HG03196 (cell line): ENCODE data around the gene GPR162.

Source experiments
- ATAC-seq: cut with Tn5 transposase; IDR thresholded peaks from one replicate; pipeline ENCODE4 v1.9.1; 2021; ENCODE audit not compliant: unreplicated experiment

The GPR162 gene

DNA sequence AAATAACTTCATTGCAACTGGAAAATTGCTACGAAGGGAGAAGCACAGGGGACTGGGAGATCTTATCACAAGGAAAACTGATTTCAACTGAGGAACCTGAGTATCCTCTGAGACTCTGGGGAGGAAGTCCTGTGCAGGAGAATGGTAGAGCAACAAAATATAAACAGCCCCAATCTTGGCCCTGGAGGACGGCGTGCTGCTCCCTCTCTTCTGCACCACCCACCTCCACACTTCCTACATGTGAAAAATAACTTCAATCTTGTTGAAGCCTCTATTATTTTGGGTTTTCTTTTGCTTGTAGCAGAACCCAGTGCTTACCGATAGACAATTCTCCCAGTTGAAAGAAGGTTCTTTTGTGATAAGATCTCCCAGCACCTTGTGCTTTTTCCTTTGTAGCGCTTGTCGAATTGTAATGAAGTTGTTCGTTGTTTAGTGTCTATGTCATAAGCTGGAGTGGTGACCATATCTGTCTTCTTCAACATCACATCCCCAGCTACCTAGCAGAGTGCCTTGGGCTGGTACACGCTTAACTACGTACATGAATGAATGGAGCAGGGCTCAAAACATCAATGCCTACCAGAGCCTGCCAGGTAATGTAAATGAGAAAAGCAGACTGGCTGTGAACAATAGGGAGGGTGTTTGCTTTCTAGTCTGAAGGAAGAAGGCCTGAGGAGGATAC is 35.1 kb upstream of the GPR162 start:
- ATAC-seq: no peak

DNA sequence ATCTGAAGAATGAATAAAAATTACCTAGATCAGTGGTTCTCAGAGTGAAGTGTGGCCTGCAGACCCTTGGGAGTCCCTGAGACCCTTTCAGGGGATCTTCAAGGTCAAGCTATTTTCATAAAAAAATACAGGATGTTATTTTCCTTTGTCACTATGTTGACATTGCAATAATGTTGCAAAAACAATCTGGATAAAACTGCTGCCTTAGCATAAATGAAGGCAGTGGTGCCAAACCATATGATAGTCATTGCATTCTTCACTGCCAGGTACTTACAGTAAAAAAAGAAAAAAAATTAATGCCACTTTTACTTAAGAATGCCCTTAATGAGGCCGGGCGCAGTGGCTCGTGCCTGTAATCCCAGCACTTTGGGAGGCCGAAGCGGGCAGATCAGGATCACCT is 34.3 kb upstream of the GPR162 start:
- ATAC-seq: no peak

DNA sequence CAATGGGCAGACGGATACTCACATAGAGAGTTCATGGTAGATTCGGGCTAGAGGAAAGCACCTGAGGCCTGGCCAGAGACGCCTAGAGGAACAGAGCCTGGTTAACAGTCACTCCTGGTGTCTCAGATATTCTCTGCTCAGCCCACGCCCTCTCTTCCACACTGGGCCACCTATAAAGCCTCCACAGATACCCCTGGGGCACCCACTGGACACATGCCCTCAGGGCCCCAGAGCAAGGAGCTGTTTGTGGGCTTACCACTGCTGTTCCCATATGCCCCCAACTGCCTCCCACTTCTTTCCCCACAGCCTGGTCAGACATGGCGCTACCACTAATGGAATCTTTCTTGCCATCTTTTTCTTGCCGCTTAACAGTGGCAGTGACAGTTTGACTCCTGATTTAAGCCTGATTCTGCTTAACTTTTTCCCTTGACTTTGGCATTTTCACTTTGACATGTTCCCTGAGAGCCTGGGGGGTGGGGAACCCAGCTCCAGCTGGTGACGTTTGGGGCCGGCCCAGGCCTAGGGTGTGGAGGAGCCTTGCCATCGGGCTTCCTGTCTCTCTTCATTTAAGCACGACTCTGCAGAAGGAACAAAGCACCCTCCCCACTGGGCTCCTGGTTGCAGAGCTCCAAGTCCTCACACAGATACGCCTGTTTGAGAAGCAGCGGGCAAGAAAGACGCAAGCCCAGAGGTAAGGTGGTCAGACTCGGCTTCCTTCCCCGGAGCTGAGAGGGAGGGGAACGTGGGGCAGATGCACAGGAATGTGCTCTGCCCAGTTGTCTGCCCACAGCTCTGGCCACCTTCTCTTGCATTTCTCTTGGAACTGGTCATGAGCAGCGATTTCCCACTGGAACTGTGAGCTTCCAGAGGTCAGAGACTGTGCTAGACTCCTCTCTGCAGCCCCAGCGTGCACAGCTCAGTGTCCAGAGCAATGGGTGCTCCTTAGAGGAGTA is 32.4 kb upstream of the GPR162 start, which contains the start of gene CD4:
TSS of gene CD4 (plus strand) at position 557 of the 953 bp plus-strand sequence. CDS start 10,611 bp downstream, outside the sequence.
- no peak for ATAC-seq

DNA sequence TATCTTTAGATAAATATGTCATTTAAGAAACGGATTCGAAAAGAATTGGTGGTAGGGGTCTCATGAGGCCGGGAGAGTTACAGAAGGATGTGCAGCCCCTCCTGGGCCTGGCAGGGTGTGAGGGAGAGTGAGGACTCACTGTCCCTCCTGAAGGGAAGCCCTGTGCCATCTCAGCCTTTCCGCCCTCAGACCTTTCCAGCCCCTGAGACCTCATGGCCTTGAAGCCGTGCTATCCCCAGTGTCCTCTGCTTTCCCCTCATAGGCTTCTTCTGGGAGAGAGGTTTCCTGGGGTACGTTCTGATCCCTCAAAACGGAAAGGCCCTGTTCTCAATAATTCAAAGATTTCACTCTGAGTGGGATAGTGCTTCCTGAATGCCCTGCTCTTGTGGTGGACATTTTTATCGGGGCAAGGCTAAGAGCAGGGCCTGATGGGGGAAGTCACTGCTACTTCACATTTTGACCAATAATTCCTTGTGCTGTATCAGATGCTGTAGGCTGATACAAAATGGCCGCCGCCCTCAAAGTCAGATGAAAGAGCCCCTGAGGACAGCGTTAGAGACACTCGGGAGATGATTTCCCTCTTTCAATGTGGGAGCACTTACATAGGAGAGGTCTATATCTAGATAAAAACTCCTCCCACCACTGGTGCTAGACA is 31.0 kb upstream of the GPR162 start:
- no peak for ATAC-seq

DNA sequence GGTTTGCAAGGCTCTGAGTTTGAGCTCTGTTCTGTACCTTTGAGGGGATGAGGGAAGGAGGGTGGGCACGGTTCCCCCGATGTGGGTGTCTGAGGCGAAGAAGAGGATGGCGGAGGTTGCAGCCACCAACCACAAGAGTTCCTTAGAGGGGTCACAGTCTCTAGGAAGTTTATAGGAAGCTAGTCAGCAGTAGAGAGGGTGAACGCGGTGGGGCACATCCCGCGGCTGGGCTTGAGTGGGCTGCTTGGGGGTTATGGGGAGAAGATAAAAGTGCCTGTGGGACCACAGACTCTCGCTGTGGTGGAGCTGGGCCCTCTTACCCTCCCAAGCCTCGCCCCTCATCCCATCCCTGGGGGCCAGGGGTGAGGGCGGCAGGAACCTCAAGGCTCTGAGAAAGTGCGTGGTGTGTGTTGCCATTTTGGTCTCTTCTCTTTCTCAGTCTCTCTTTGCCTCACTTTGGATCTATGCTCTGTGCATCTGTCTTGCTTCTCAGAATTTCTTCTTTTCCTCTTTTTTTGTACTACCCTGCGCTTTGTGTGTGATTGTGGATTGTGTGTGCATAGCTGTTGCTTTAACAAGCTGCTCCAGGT is 29.6 kb upstream of the GPR162 start:
- ATAC-seq: no peak

DNA sequence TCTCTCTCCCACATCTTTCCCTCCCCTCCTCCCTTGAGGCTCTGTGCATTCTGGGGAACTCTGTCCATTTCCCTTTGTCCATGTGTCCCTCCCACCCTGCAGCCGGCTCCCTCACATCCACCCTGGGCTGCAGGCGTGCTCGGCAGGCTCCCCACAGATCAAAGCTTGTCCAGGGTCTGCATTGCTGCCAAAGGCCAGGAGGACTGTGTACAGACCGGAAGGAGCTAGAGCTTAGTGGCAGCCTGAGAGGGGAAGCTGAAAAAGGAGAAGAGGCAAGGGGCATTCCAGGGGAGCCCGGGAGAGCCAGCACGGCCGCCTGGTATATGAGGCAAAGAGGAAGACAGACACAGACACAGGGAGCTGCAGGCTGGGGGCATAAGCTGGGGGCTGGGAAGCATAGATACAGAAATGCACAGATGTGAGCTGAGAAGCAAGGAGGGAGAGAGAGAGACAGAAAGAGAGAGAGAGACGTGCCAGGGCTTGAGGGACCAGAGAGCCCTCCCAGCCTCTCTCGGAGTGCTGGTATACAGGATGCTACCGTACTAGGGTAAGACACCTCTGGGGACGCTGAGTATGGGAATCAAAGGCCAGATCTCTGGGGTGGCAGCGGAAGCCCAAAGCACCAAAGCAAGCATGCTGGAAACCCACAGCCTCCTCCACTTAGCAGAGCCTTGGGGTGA is 29.0 kb upstream of the GPR162 start:
- ATAC-seq: no peak

DNA sequence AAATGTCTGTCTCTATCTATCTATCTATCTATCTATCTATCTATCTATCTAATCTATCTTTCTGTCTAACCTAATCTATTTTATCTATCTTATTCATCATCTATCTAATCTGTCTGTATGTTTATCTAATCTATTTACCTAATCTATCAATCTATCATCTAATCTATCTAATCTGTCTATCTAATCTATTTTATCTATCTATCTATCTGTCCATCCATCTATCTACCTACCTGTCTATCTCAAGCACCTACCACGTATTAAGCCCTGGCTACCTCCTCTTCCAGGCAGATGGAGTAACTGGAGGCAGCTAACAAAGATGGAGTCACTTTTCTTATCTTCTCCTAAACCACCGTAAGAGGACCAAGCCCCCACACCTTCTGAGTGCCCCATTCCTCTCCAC is 26.5 kb upstream of the GPR162 start:
- ATAC-seq: no peak

DNA sequence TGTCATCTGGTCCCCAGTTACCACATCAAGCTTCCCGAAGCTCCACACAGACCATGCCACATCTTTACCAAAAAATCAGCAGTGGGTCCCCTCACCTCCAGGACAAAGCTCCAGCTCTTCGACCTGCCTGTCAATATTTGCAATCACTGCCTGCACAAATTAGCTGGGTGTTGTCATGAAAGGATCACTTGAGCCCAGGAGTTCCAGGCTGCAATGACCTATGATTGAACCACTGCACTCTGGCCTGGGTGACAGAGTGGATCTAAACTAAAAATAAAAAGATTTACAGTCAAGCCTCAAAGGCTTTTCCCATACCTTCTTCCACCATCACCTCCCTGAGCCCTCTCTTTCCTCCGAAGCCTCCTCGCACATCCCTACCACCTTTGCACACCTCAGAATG is 25.0 kb upstream of the GPR162 start:
- ATAC-seq: no peak

DNA sequence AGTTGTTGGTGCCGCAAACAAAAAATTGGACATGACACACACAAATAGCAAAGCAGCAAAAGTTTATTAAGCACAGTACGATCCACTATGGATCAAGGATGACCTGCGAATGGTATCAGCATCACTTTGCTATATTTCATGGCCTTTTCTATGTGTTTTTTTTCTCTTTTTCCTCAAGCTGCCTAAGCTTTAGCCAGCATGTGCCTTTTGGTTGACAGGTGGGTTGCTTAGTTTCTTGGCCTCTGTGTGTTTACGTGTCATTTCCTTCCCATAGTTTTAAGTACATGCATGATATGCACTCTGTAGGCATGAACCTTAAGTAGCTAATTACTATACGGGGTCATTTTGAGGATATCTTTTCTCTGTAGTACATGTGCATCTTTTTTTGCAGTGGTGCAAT is 22.5 kb upstream of the GPR162 start:
- ATAC-seq: no peak

DNA sequence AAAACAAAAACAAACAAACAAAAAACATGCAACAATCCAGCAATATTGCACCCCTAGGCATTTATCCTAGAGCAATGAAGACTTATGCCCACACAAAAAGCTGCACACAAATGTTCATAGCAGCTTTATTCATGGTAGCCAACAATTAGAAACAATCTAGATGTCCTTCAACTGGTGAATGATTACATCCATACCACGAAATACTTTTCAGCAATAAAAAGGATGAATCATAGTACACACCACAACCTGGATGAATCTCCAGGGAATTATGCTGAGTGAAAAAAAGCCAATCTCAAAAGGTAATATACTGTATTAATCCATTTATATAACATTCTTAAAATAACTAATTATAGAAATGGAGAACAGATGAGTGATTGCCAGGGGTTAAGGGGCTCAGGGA is 14.5 kb upstream of the GPR162 start:
- ATAC-seq: no peak

DNA sequence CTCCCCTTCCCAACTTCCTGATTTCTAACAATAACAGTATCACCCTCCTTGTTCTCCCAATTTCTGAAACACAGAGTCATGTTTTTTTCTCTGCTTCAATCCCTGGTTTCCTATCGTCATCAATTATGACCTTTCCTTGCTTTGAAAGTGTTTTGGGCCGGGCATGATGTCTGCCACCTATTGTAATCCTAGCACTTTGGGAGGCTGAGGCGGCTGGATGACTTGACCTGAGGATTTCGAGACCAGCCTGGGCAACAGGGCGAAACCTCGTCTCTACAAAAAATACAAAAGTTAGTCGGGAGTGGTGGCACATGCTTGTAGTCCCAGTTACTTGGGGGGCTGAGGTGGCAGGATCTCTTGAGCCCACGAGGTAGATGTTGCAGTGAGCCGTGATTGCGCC is 12.6 kb upstream of the GPR162 start:
- ATAC-seq: no peak

DNA sequence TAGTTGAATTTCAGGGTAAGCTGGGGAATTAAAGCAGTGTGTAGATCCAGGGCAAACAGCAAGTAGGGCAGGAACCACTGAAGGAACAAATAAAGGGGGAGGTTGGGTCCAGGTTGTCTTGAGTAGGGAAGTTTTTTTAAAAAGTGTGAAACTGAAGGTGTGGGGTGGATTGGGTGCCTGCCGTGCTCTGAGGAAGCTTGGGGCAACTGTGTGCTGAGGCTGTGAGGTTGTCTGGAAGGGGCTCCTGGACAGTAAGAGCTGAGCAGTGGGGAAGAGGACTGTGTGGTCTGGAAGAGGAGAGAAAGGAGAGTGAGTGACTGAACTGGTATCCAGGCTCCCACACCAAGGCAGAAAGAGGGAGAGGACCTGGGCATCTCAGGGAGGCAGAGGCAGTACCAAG is 10.9 kb upstream of the GPR162 start:
- no peak for ATAC-seq

DNA sequence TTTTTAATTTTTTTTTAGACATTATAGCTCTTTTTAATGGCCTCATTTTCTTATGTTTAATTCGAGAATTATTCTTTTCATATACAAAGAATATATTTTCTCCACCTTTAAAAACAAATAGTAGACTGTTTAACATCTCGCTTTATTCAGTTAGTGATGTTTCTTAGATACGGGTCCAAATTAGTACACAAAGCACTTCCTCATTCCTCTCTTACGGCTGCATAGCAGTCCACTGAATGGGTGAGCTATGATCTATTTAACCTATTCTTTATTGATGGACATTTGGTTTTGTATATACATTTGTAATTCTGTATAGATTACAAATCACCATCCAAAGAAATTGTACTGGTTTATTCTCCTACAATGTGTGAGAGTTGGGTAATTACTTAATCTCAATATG is 8.3 kb upstream of the GPR162 start:
- no peak for ATAC-seq

DNA sequence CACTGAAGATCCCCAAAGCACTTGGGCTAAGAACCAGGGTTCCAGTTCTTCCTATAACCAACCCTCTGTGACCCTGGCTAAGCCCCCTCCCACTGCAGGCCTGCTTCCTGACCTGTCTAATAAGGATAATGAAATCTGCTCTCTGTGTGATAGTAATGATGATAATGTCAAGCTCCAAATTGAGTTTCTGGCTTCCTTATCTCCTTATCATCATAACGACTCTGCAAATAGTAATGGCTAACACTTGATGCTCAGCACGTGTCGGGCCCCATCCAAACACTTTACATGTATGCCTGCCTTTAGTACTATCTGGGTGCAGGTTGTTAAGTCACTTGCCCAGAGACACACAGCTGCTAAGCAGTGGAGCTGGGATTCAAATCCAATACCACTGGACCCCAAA is 5.0 kb upstream of the GPR162 start:
- no peak for ATAC-seq

DNA sequence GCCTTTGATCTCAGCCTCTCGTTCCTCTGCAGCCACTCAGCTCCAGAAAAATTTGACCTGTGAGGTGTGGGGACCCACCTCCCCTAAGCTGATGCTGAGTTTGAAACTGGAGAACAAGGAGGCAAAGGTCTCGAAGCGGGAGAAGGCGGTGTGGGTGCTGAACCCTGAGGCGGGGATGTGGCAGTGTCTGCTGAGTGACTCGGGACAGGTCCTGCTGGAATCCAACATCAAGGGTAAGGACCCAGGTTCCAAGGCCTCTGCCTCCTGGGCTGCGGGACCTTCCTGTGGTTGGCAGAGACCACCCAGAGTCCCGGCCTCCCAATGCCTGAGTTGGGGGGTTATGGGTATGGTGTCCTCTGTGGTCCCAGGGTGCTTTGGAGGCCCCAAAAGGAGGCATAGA is 4.5 kb upstream of the GPR162 start:
- no peak for ATAC-seq

DNA sequence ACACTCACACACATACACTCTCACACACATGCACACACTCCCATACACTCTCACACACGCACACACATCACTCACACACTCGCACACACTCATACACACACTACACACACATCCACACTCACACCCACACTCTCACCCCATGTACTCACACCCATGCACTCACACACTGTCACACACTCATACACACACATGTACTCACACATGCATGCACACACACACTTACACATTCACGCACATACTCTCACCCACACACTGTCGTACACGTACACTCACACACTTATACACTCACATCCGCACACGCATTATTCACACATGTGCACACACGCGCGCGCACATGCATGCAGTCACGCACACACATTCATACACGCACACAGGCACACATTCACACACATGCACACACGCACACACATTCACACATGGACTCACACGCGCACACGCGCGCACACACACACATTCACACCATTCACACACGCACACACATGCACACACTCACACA is 3.9 kb upstream of the GPR162 start:
- ATAC-seq: no peak

DNA sequence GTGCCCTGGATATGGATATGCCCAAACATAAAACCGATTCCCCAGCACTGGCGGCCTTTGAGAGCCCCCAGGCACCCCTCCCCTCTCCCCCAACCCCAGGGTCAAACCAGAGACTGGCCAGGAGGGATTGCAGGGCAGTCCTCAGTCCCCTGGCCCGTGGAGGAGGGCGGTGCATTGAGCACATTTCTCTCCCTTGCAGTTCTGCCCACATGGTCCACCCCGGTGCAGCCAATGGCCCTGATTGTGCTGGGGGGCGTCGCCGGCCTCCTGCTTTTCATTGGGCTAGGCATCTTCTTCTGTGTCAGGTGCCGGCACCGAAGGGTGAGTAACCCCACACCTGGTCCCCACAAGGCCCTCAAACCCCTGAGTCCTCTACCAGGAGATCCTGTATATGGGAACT is 3.4 kb upstream of the GPR162 start:
- ATAC-seq: no peak

DNA sequence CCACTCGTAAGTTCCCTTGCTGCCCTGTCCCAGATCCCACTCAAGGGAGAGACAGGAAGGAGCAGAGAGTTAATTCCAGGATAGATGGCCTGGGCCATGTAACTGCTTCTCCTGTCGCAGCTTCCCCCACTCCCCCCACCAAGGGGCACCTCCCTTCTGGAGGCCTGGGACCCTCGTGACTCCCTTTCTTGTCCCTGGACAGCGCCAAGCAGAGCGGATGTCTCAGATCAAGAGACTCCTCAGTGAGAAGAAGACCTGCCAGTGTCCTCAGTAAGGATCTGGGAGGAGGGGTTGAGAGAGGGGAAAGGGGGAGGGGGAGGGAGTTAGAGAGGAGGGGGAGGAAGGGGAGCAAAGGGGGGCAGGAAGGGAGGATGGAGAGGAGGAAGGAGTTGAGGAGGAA is 3.0 kb upstream of the GPR162 start:
- no peak for ATAC-seq

DNA sequence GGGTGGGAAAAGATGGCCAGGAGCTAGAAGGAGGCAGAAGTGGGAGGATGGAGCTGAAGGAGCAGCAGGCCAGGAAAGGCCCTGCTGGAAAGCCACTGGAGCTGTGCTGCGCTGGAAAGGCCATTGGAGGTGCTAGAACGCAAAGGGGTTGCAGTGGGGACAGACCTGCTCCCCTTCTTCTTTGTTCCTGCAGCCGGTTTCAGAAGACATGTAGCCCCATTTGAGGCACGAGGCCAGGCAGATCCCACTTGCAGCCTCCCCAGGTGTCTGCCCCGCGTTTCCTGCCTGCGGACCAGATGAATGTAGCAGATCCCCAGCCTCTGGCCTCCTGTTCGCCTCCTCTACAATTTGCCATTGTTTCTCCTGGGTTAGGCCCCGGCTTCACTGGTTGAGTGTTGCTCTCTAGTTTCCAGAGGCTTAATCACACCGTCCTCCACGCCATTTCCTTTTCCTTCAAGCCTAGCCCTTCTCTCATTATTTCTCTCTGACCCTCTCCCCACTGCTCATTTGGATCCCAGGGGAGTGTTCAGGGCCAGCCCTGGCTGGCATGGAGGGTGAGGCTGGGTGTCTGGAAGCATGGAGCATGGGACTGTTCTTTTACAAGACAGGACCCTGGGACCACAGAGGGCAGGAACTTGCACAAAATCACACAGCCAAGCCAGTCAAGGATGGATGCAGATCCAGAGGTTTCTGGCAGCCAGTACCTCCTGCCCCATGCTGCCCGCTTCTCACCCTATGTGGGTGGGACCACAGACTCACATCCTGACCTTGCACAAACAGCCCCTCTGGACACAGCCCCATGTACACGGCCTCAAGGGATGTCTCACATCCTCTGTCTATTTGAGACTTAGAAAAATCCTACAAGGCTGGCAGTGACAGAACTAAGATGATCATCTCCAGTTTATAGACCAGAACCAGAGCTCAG is 2.3 kb upstream of the GPR162 start:
- ATAC-seq: no peak

DNA sequence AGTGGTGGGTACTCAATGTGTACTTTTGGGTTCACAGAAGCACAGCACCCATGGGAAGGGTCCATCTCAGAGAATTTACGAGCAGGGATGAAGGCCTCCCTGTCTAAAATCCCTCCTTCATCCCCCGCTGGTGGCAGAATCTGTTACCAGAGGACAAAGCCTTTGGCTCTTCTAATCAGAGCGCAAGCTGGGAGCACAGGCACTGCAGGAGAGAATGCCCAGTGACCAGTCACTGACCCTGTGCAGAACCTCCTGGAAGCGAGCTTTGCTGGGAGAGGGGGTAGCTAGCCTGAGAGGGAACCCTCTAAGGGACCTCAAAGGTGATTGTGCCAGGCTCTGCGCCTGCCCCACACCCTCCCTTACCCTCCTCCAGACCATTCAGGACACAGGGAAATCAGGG is 1.5 kb upstream of the GPR162 start:
- ATAC-seq: no peak
